Retinal pigment epithelial cell (primary cell): Measurements from ENCODE around the gene OPALIN.
A peak's percentile ranks its signal among the peaks of the same experiment; 100 is the strongest.

Experiments used
- DNase-seq: peaks from one replicate; pipeline ENCODE4 v3.0.0-alpha.2; 2010; ENCODE audit warnings: low read depth
- H3K4me3 ChIP-seq: 2 replicates; pipeline ENCODE4 v1.5.1; 2011; ENCODE audit warnings: mild to moderate bottlenecking, low read length, control low read depth, moderate library complexity
- CTCF ChIP-seq: conservative IDR thresholded peaks from 2 replicates; pipeline ENCODE4 v1.5.1; 2011; ENCODE audit warnings: low read depth, low read length, control low read depth, inconsistent platforms

The OPALIN gene

GRCh38 chr10:96374639-96374984 is 15.8 kb upstream of the OPALIN start:
- peak; percentile 20 for TF ChIP-seq CTCF
- DNase-seq = no peak
- H3K4me3 ChIP-seq = peak overlapping the region; percentile 58

GRCh38 chr10:96374004-96374403 is 15.2 kb upstream of the OPALIN start:
- no peak overlapping the region for H3K4me3 ChIP-seq
- no peak for TF ChIP-seq CTCF
- DNase-seq = no peak

GRCh38 chr10:96371356-96371755 is 12.6 kb upstream of the OPALIN start:
- H3K4me3 ChIP-seq = no peak overlapping the region
- DNase-seq = no peak
- TF ChIP-seq CTCF = no peak

- no peak overlapping the region for H3K4me3 ChIP-seq
- DNase-seq = no peak
- TF ChIP-seq CTCF = peak; percentile 88
These were observed 11.9 kb upstream of the OPALIN start for GRCh38 chr10:96370584-96371157.

GRCh38 chr10:96369890-96370583 is 11.2 kb upstream of the OPALIN start:
- TF ChIP-seq CTCF = no peak
- H3K4me3 ChIP-seq = no peak overlapping the region
- no peak for DNase-seq

- no peak overlapping the region for H3K4me3 ChIP-seq
- TF ChIP-seq CTCF = no peak
- DNase-seq = no peak
These were observed 10.2 kb upstream of the OPALIN start for GRCh38 chr10:96368971-96369370.

- TF ChIP-seq CTCF = no peak
- DNase-seq = no peak
These were observed 8.7 kb upstream of the OPALIN start for GRCh38 chr10:96367470-96367869.

More at GRCh38 chr10:96367470-96367869, 8.7 kb upstream of the OPALIN start:
- no peak overlapping the region for H3K4me3 ChIP-seq
